HepG2 (cell line): ENCODE data around the gene ECT2. TPM values are rescaled to one million over a fixed set of nuclear protein-coding genes. Genes with fewer than 3 reads are reported as not detected.

ENCODE experiments used
- AGO1 ChIP-seq: fragments of 200-400 bp; formaldehyde crosslinking; IDR thresholded peaks from 2 replicates; pipeline ENCODE4 v1.6.1; 2017; ENCODE audit warnings: mild to moderate bottlenecking, low read depth, low read length, moderate library complexity; ENCODE audit not compliant: poor library complexity, severe bottlenecking
- ATAD3A ChIP-seq: sonication (generic); formaldehyde crosslinking; IDR thresholded peaks from 2 replicates; pipeline ENCODE4 v1.4.0; 2020; ENCODE audit warnings: missing genetic modification reagents
- ATM ChIP-seq: fragments of 450-650 bp; IDR thresholded peaks from 2 replicates; pipeline ENCODE4 v1.7.1; 2017; ENCODE audit warnings: mild to moderate bottlenecking, borderline replicate concordance
- CBFB ChIP-seq: sonication (generic); formaldehyde crosslinking; IDR thresholded peaks from 2 replicates; pipeline ENCODE4 v1.4.0; 2020; ENCODE audit warnings: missing genetic modification reagents
- FOXA1 ChIP-seq, 2 experiments: fragments of 450-650 bp in 1 of 2; sonication (generic) in 1 of 2; formaldehyde crosslinking in 1 of 2; IDR thresholded peaks; 2 replicates each; pipeline versions ENCODE4 v1.4.0 to v1.6.1; 2016 to 2020; ENCODE audit warnings: missing genetic modification reagents in 1 of 2
- HNRNPLL ChIP-seq: fragments of 200-400 bp; formaldehyde crosslinking; IDR thresholded peaks from 2 replicates; pipeline ENCODE4 v1.6.1; 2017; ENCODE audit warnings: mild to moderate bottlenecking, low read depth, low read length; ENCODE audit not compliant: poor library complexity, severe bottlenecking
- MEF2D ChIP-seq: sonication (generic); formaldehyde crosslinking; IDR thresholded peaks from 2 replicates; pipeline ENCODE4 v1.5.1; 2020; ENCODE audit warnings: mild to moderate bottlenecking, missing genetic modification reagents
- NFE2L2 ChIP-seq: fragments of 150-350 bp; IDR thresholded peaks from 2 replicates; pipeline ENCODE4 v1.6.1; 2014; ENCODE audit warnings: low read length
- NFIC ChIP-seq: IDR thresholded peaks from 2 replicates; pipeline ENCODE4 v1.6.1; 2012; ENCODE audit warnings: mild to moderate bottlenecking, low read length, inconsistent platforms
- RFXANK ChIP-seq: IDR thresholded peaks from 2 replicates; pipeline ENCODE4 v1.6.1; 2016
- SP5 ChIP-seq: IDR thresholded peaks from 2 replicates; pipeline ENCODE4 v1.6.1; 2016; ENCODE audit warnings: low read depth, borderline replicate concordance
- THRA ChIP-seq: sonication (generic); formaldehyde crosslinking; IDR thresholded peaks from 2 replicates; pipeline ENCODE4 v1.4.0; 2020; ENCODE audit warnings: missing genetic modification reagents, borderline replicate concordance
- TRIM22 ChIP-seq: fragments of 450-650 bp; IDR thresholded peaks from 2 replicates; pipeline ENCODE4 v1.6.1; 2017
- ZBED4 ChIP-seq: sonication (generic); formaldehyde crosslinking; IDR thresholded peaks from 2 replicates; pipeline ENCODE4 v1.4.0; 2020; ENCODE audit warnings: missing genetic modification reagents, borderline replicate concordance
- ZBTB20 ChIP-seq: sonication (generic); formaldehyde crosslinking; IDR thresholded peaks from 2 replicates; pipeline ENCODE4 v1.8.1; 2023; ENCODE audit warnings: missing genetic modification reagents, low read depth, mild to moderate bottlenecking, borderline replicate concordance
- ZBTB37 ChIP-seq: sonication (generic); formaldehyde crosslinking; IDR thresholded peaks from 2 replicates; pipeline ENCODE4 v1.4.0; 2020; ENCODE audit warnings: mild to moderate bottlenecking, missing genetic modification reagents
- ZBTB8A ChIP-seq: sonication (generic); formaldehyde crosslinking; IDR thresholded peaks from 2 replicates; pipeline ENCODE4 v1.4.0; 2020; ENCODE audit warnings: mild to moderate bottlenecking, low read depth, missing genetic modification reagents, borderline replicate concordance
- ZNF10 ChIP-seq: sonication (generic); formaldehyde crosslinking; IDR thresholded peaks from 2 replicates; pipeline ENCODE4 v1.4.0; 2020; ENCODE audit warnings: mild to moderate bottlenecking, low read depth, missing genetic modification reagents, borderline replicate concordance
- ZNF136 ChIP-seq: sonication (generic); formaldehyde crosslinking; IDR thresholded peaks from 2 replicates; pipeline ENCODE4 v1.8.1; 2022; ENCODE audit warnings: low read depth, mild to moderate bottlenecking, moderate library complexity, missing genetic modification reagents
- ZNF24 ChIP-seq: fragments of 450-650 bp; IDR thresholded peaks from 2 replicates; pipeline ENCODE4 v1.6.1; 2017; ENCODE audit warnings: antibody characterized with exemption, mild to moderate bottlenecking
- ZSCAN12 ChIP-seq: sonication (generic); formaldehyde crosslinking; IDR thresholded peaks from 2 replicates; pipeline ENCODE4 v1.9.0; 2021; ENCODE audit warnings: mild to moderate bottlenecking, missing genetic modification reagents
- ZSCAN25 ChIP-seq: sonication (generic); formaldehyde crosslinking; IDR thresholded peaks from 2 replicates; pipeline ENCODE4 v1.8.0; 2022; ENCODE audit warnings: mild to moderate bottlenecking, missing genetic modification reagents
- polyA plus RNA-seq, 8 experiments: library from polyadenylated mRNA; depleted of rRNA in 3 of 8; stranded (reverse) in 7 of 8; unstranded in 1 of 8; fragments of >200 nt; fragmentation: Illumina TruSeq in 4 of 8; extraction: Trizol in 4 of 8; gene quantifications; 2 replicates each; pipeline versions ENCODE4 v1.2.1 to v1.2.3, GENCODE V29; 2011 to 2016; ENCODE audit warnings: low read depth in 4 of 8, missing spikeins in 1 of 8, mixed read lengths in 1 of 8; ENCODE audit not compliant: insufficient read depth in 1 of 8
- total RNA-seq, 5 experiments: library from RNA; depleted of rRNA; stranded (reverse); fragments of >200 nt; fragmentation: Illumina TruSeq; extraction: Trizol; gene quantifications; 2 replicates each; pipeline ENCODE4 v1.2.3, GENCODE V29; 2016; ENCODE audit warnings: low read depth in 1 of 5

Gene ECT2
- total and polyA plus RNA-seq, 2 of the 13 experiments (the other 11 are each of a cell fraction or from before 2014, with no cell fraction given): 21.6 to 52.0 TPM

GRCh38 chr3:172708921-172709773 lies 41.4 kb upstream of the ECT2 start (continued):
- 0 out of 2 replicates have a peak, but pooled peaks have one; percentile 20 for TF ChIP-seq MEF2D (CRISPR knock-in tag)
- no peak for TF ChIP-seq NFE2L2
- TF ChIP-seq NFIC: 0 out of 2 replicates have a peak, but pooled peaks have one; percentile 41
- TF ChIP-seq ATM: no peak
- TF ChIP-seq ZNF24: no peak
- no peak for TF ChIP-seq ATAD3A (CRISPR knock-in tag)
- TF ChIP-seq CBFB (CRISPR knock-in tag): no peak
- no peak for TF ChIP-seq ZBTB20 (CRISPR knock-in tag)
- no peak for TF ChIP-seq ZBTB37 (CRISPR knock-in tag)
- no peak for TF ChIP-seq TRIM22
- TF ChIP-seq ZNF136 (CRISPR knock-in tag): no peak
- no peak for TF ChIP-seq ZSCAN25 (CRISPR knock-in tag)
- TF ChIP-seq RFXANK: no peak
- no peak for TF ChIP-seq AGO1
- no peak for TF ChIP-seq HNRNPLL
- TF ChIP-seq SP5 (CRISPR knock-in tag): 0 out of 2 replicates have a peak, but pooled peaks have one; percentile 12
- no peak for TF ChIP-seq ZBED4 (CRISPR knock-in tag)
- no peak for TF ChIP-seq ZNF10 (CRISPR knock-in tag)
- TF ChIP-seq FOXA1 (IDR thresholded peaks at IDR 0.05): no peak
- TF ChIP-seq FOXA1 (CRISPR knock-in tag; IDR thresholded peaks at IDR 0.05): peak; percentile 34; the same call in 1 of the 2 replicates
- TF ChIP-seq ZBTB8A (CRISPR knock-in tag): no peak
- peak; percentile 22; the same call in 1 of the 2 replicates for TF ChIP-seq THRA (CRISPR knock-in tag)
- TF ChIP-seq ZSCAN12: no peak
